Esophagus (tissue), 2 donors: ENCODE measurements around the gene MS4A6A. TPM values are rescaled to one million over a fixed set of nuclear protein-coding genes. Genes with fewer than 3 reads are reported as not detected.
"Not testable (repeated sequence)": the region's sequence is repeated elsewhere in the genome, so short reads cannot be mapped to it uniquely, and the experiment has no call there.

Source experiments
- H3K27ac ChIP-seq, 2 donors: one replicate each; pipeline ENCODE4 v1.5.1; 2013; ENCODE audit warnings: low read depth in 2 of 2, mild to moderate bottlenecking in 2 of 2, inconsistent platforms in 1 of 2, low read length in 1 of 2, moderate library complexity in 1 of 2
- H3K27me3 ChIP-seq, 2 donors: one replicate each; pipeline ENCODE4 v1.6.1; 2013; ENCODE audit warnings: low read length in 2 of 2, control low read depth in 1 of 2, mild to moderate bottlenecking in 1 of 2; ENCODE audit not compliant: insufficient read depth in 2 of 2, control insufficient read depth in 1 of 2
- H3K36me3 ChIP-seq, 2 donors: one replicate each; pipeline ENCODE4 v1.6.1; 2013; ENCODE audit warnings: low read length in 1 of 2; ENCODE audit not compliant: control insufficient read depth in 2 of 2, insufficient read depth in 2 of 2
- H3K4me1 ChIP-seq, 2 donors: one replicate each; pipeline ENCODE4 v1.6.1; 2013; ENCODE audit warnings: low read length in 1 of 2; ENCODE audit not compliant: control insufficient read depth in 2 of 2, insufficient read depth in 2 of 2
- H3K4me3 ChIP-seq, 2 donors: one replicate each; pipeline ENCODE4 v1.5.1; 2013; ENCODE audit warnings: low read length in 2 of 2, mild to moderate bottlenecking in 2 of 2, low read depth in 1 of 2, moderate library complexity in 1 of 2
- H3K9me3 ChIP-seq, 2 donors: one replicate each; pipeline ENCODE4 v1.6.1; 2013; ENCODE audit warnings: mild to moderate bottlenecking in 2 of 2, low read depth in 1 of 2, low read length in 1 of 2, moderate library complexity in 1 of 2; ENCODE audit not compliant: control insufficient read depth in 2 of 2, insufficient read depth in 1 of 2
- WGBS, 2 donors: extraction: QIAGEN DNeasy Blood & Tissue Kit; methylation state at CpG; one replicate each; pipeline ENCODE4 v1.1.7; 2013; 5-methylcytosine and 5-hydroxymethylcytosine counted together
- polyA plus RNA-seq, 2 donors: library from polyadenylated mRNA; stranded (reverse); fragments of 200-250 nt; gene quantifications; one replicate each; pipeline ENCODE4 v1.2.3, GENCODE V29; 2013
- donor health status: healthy with polysubstance abuse.
- donor health status: Bipolar disorder and iron deficiency.

MS4A6A gene
- polyA plus RNA-seq, 2 donors, result 7.4 to 11.4 TPM

- Histone ChIP-seq H3K27me3 (no peaks in the 10 kb centered on the region), H3K27ac (no peak overlapping the region), H3K4me1 (no peaks in the 10 kb centered on the region), H3K9me3 (no peaks in the 10 kb centered on the region), H3K4me3 (no peak overlapping the region), H3K36me3 (no peaks in the 10 kb centered on the region)
- 83 to 89% methylated on average over 4 of the region's 4 CpGs for WGBS, 2 donors
These were observed 25.4 kb upstream of the MS4A6A start for GRCh38 chr11:60208146-60208895.

DNA sequence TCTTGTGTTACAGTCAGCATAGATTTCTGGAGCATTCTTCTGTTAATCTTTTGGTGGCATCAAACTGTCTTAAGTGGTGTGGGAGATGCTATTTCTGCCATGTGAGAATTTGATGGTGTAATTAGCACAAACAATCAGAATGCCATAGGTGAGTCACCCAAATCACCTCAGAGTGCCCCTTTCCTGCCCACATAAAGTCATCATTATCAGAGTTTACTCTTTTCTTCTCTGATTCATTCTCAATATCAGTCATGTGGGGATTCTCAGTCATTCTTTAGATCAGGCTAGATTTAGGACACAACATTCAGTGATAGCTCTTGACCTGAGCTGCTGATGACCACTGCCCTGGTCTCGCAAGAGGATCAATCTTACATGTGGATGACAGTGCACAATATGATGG lies 23.7 kb upstream of the MS4A6A start:
- no peak overlapping the region for H3K4me3 ChIP-seq
- no peaks in the 10 kb centered on the region for H3K27me3 ChIP-seq
- H3K9me3 ChIP-seq, result no peaks in the 10 kb centered on the region
- no peak overlapping the region for H3K27ac ChIP-seq
- 90 to 93% methylated on average over 1 of the region's 1 CpG for WGBS, 2 donors
- H3K4me1 ChIP-seq, result no peaks in the 10 kb centered on the region
- H3K36me3 ChIP-seq, result no peaks in the 10 kb centered on the region

DNA sequence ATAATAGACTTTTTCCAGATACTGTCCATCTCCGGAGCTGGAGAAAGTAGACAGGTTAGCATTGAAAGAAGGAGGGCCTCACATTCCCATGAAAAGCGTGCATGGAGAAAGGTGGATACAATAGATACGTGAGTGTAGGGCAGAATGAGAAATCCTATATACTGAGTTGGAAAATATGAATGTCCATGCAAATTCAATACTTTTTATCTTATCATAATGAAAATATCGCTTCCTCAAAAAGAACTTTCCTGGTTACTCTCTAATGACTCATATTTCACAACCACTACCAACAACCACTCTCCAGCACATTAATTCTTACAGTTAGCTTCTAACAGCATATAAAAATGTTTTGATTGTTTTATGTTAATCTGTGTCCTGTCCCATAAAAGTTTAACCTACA lies 22.0 kb upstream of the MS4A6A start:
- Histone ChIP-seq H3K4me1 (no peaks in the 10 kb centered on the region), H3K27ac (no peak overlapping the region), H3K9me3 (no peaks in the 10 kb centered on the region), H3K36me3 (no peaks in the 10 kb centered on the region), H3K4me3 (no peak overlapping the region), H3K27me3 (no peaks in the 10 kb centered on the region)
- 78 to 79% methylated on average over 4 of the region's 4 CpGs for WGBS, 2 donors

- H3K27me3 ChIP-seq, H3K4me1 ChIP-seq, H3K4me3 ChIP-seq, H3K36me3 ChIP-seq, H3K9me3 ChIP-seq, H3K27ac ChIP-seq: not testable (repeated sequence)
- WGBS, 2 donors, result 95 to 97% methylated on average over 13 to 25 of the region's 26 CpGs
These were observed 18.5 kb upstream of the MS4A6A start for GRCh38 chr11:60201334-60201733.

- Histone ChIP-seq H3K4me3 (no peak overlapping the region), H3K36me3 (no peaks in the 10 kb centered on the region), H3K27ac (no peak overlapping the region), H3K9me3 (no peaks in the 10 kb centered on the region), H3K4me1 (no peaks in the 10 kb centered on the region), H3K27me3 (no peaks in the 10 kb centered on the region)
- WGBS, 2 donors, result 73 to 86% methylated on average over 1 of the region's 1 CpG
These were observed 14.6 kb upstream of the MS4A6A start for GRCh38 chr11:60197442-60197841.

DNA sequence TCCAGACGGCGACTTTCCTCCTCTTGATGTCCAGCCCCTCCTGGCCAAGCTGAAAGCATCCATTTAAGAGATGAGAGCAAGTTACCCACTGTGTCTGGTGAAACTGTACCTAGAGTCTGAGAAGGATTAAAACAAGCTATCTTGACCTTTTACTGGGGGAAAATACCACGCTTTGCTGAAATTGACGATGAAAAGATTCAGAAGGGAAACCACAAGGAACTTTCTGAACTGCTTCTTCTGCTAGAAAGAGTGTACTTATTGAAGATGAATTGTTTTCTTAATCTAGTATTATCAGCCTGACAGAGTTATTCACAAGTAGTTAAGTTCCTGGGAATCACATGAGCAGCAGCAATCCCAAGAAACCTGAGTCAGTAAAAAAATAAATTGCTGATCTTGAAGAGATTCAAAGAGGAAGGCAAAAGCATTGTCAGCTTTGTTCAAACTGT lies 13.1 kb upstream of the MS4A6A start:
- Histone ChIP-seq H3K36me3 (no peaks in the 10 kb centered on the region), H3K4me1 (no peaks in the 10 kb centered on the region), H3K27ac (no peak overlapping the region), H3K4me3 (no peak overlapping the region), H3K9me3 (no peaks in the 10 kb centered on the region), H3K27me3 (no peaks in the 10 kb centered on the region)
- WGBS, 2 donors, result 77 to 79% methylated on average over 4 of the region's 4 CpGs

DNA sequence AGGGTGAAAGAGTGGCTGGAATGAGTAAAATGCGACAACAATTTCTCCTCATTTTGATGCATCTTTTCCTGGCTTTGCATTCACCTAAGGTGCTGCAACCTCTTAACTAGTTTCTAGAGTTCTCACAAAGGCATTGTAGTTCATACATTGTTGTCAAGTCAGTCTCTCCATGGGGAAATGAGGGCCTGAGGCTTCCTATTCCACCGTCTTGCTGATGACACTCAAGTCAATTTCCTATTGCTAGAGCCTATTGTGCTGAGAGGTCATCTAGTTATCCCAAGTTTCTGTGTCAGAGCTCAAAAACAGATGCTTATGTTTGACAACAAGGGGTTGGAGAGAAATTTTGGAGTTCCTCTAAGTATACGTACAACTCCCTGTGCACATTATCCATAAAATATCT lies 11.6 kb upstream of the MS4A6A start:
- Histone ChIP-seq H3K36me3 (no peaks in the 10 kb centered on the region), H3K9me3 (no peaks in the 10 kb centered on the region), H3K4me3 (no peak overlapping the region), H3K4me1 (no peaks in the 10 kb centered on the region), H3K27ac (no peak overlapping the region), H3K27me3 (no peaks in the 10 kb centered on the region)
- 62 to 70% methylated on average over 3 of the region's 3 CpGs for WGBS, 2 donors

- Histone ChIP-seq H3K36me3 (no peaks in the 10 kb centered on the region), H3K27me3 (no peaks in the 10 kb centered on the region), H3K4me3 (no peak overlapping the region), H3K4me1 (no peaks in the 10 kb centered on the region), H3K9me3 (no peaks in the 10 kb centered on the region), H3K27ac (no peak overlapping the region)
- 17 to 28% methylated on average over 1 of the region's 1 CpG for WGBS, 2 donors
These were observed 11.0 kb upstream of the MS4A6A start for GRCh38 chr11:60193687-60194433.

DNA sequence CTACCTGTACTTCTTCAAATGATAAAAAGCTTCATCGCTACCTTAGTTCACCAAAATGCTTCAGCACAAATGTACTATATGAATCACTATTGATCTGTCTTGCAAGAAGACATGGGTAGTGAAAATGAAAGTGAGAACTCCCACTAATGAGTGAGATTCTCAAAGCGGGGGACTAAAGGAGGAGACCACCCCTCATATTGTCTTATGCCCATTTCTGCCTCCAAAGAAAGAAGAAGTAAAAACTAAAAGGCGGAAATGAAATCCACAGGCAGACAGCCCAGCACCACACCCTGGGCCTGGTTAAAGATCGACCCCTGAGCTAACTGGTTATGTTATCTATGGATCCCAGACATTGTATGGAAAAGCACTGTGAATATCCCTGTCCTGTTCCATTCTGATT lies 9.7 kb upstream of the MS4A6A start:
- WGBS, 2 donors, result 81 to 90% methylated on average over 4 of the region's 4 CpGs
- not testable (repeated sequence) for H3K27ac ChIP-seq, H3K27me3 ChIP-seq, H3K9me3 ChIP-seq, H3K36me3 ChIP-seq, H3K4me1 ChIP-seq, H3K4me3 ChIP-seq

DNA sequence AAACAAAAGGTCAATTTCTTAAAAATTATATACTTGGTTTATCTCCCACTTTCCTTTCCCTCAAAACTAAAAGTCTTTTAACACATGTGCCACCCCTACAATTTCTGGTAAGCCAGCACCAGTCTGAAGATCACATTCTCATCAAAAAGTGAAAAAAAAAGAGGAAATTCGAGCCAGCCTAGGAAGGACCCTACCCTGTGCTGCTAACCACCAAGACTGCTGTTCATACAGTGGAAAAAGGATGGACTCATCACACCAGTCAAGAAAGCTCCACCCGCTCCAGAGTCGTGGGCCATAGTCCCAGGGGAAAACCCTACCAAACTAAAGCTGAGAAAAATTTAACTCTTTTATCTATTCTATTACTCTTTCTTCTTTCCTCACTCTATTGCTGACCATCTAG lies 5.6 kb upstream of the MS4A6A start:
- not testable (repeated sequence) for H3K27ac ChIP-seq, H3K4me3 ChIP-seq, H3K27me3 ChIP-seq, H3K4me1 ChIP-seq, H3K36me3 ChIP-seq, H3K9me3 ChIP-seq
- WGBS, 2 donors, result 37 to 43% methylated on average over 3 of the region's 3 CpGs
